GM21786 (cell line): ENCODE measurements around the gene IFNG-AS1.

ENCODE experiments used
- ATAC-seq: cut with Tn5 transposase; IDR thresholded peaks from one replicate; pipeline ENCODE4 v1.9.1; 2021; ENCODE audit not compliant: unreplicated experiment

The IFNG-AS1 gene

GRCh38 chr12:68036642-68037041, 47.4 kb downstream of the IFNG-AS1 start:
- ATAC-seq: no peak

- ATAC-seq: no peak
These were observed 48.5 kb downstream of the IFNG-AS1 start for GRCh38 chr12:68037616-68038255.

GRCh38 chr12:68038650-68039049, 49.4 kb downstream of the IFNG-AS1 start:
- ATAC-seq: no peak

GRCh38 chr12:68040450-68041075, 51.3 kb downstream of the IFNG-AS1 start:
- peak; percentile 58 for ATAC-seq

GRCh38 chr12:68042212-68042699, 53.0 kb downstream of the IFNG-AS1 start:
- peak; percentile 88 for ATAC-seq

GRCh38 chr12:68043435-68043834, 54.2 kb downstream of the IFNG-AS1 start:
- no peak for ATAC-seq

GRCh38 chr12:68048648-68049297, 59.5 kb downstream of the IFNG-AS1 start:
- no peak for ATAC-seq

GRCh38 chr12:68056300-68056699, 67.1 kb downstream of the IFNG-AS1 start:
- no peak for ATAC-seq

GRCh38 chr12:68063900-68064590, 74.8 kb downstream of the IFNG-AS1 start:
- no peak for ATAC-seq

GRCh38 chr12:68065163-68065562, 75.9 kb downstream of the IFNG-AS1 start:
- ATAC-seq: no peak

- no peak for ATAC-seq
These were observed 76.4 kb downstream of the IFNG-AS1 start for GRCh38 chr12:68065687-68066086.

- no peak for ATAC-seq
These were observed 78.6 kb downstream of the IFNG-AS1 start for GRCh38 chr12:68067762-68068376.

- no peak for ATAC-seq
These were observed 80.0 kb downstream of the IFNG-AS1 start for GRCh38 chr12:68069275-68069674.
